Measurements from ENCODE around the gene PAFAH1B1. TPM values are rescaled to one million over a fixed set of nuclear protein-coding genes. Genes with fewer than 3 reads are reported as not detected.

PAFAH1B1 gene
- total and polyA plus RNA-seq, 2 experiments from 2014 or later = 69.9 to 71.7 TPM

DNA sequence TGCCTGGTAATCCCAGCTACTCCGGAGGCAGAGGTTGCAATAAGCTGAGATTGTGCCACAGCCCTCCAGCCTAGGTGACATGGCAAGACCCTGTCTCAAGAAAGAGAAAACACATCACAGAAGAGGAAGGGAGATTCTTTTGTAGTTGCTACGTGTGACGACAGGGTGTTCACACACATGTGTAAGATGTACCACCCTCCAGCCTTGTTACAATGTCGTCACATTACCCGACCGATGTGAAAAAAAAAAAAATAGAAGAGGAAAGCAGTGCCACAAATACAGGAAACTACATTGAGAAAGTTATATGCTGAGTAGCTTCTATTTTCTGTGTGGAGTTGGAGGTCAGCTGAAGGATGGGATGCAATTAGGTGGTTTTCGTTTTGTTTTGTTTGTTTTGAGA is 62.1 kb downstream of the PAFAH1B1 start:
- peaks cover 2% of the 10 kb centered on the region; the same call in 1 of the 3 replicates for H3K9me3 Mint-ChIP-seq
- ATAC-seq = no peak
- peaks cover 5% of the 10 kb centered on the region for H3K27me3 Mint-ChIP-seq (ENCODE audit: insufficient read depth, low read depth, poor library complexity)
- H3K27ac ChIP-seq (ENCODE audit: low read depth) = peak overlapping the region; percentile 66; the same call in 1 of the 2 replicates
- no peaks in the 10 kb centered on the region for H3F3A ChIP-seq (replicated peaks; ENCODE audit: low read depth)
- H2AFZ ChIP-seq = no peak overlapping the region
- no peak overlapping the region for H3K4me3 Mint-ChIP-seq
- no peak for TF ChIP-seq EZH2phosphoT487 (IDR thresholded peaks at IDR 0.05; ENCODE audit: unreplicated experiment)
- no peak for TF ChIP-seq ZNF114 (CRISPR knock-in tag; IDR thresholded peaks at IDR 0.05)
- no peak for TF ChIP-seq STAT1 (IDR thresholded peaks at IDR 0.05; ENCODE audit: unreplicated experiment)
- no peak overlapping the region for H3K4me2 ChIP-seq
- H3K4me1 ChIP-seq (ENCODE audit: insufficient read depth) = no peaks in the 10 kb centered on the region
- H3K27ac Mint-ChIP-seq = peak overlapping the region; percentile 22; the same call in 1 of the 2 replicates
- H3K79me2 ChIP-seq (replicated peaks; ENCODE audit: insufficient read depth) = peaks cover 98% of the 10 kb centered on the region
- H3K36me3 Mint-ChIP-seq (ENCODE audit: low read depth) = peaks cover 32% of the 10 kb centered on the region
- no peak overlapping the region for H3K4me3 ChIP-seq
- no peaks in the 10 kb centered on the region for H3K9me2 ChIP-seq (ENCODE audit: insufficient read depth)
- peaks cover 6% of the 10 kb centered on the region for H3K36me3 ChIP-seq (ENCODE audit: insufficient read depth)
- DNase-seq (ENCODE audit: low spot score) = no peak
- peaks cover 40% of the 10 kb centered on the region for H4K20me1 ChIP-seq (replicated peaks; ENCODE audit: insufficient read depth)
- H3K27me3 ChIP-seq (ENCODE audit: insufficient read depth) = no peaks in the 10 kb centered on the region
- no peaks in the 10 kb centered on the region for H3K4me1 Mint-ChIP-seq

DNA sequence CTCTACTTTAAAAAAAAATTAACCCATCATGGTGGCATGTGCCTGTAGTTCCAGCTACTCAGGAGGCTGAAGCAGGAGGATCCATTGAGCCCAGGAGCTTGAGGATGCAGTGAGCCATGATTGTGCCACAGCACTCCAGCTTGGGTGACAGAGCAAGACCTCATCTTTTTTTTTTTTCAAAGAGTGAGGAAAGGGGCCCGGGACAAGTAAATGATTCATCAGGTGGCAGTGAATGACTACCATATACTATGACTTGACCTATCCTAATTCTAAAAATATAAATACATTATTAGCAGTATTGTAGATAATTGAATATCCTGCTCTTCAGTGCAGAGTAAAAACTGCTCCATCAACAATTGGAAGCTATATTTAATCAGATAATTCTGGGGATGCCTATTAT is 62.8 kb downstream of the PAFAH1B1 start:
- H3K4me1 ChIP-seq (ENCODE audit: insufficient read depth) = no peaks in the 10 kb centered on the region
- no peaks in the 10 kb centered on the region for H3K9me3 Mint-ChIP-seq
- H3F3A ChIP-seq (replicated peaks; ENCODE audit: low read depth) = no peaks in the 10 kb centered on the region
- no peak overlapping the region for H2AFZ ChIP-seq
- H3K27me3 ChIP-seq (ENCODE audit: insufficient read depth) = no peaks in the 10 kb centered on the region
- no peak for ATAC-seq
- peaks cover 40% of the 10 kb centered on the region for H4K20me1 ChIP-seq (replicated peaks; ENCODE audit: insufficient read depth)
- no peak for DNase-seq (ENCODE audit: low spot score)
- H3K4me3 ChIP-seq = no peak overlapping the region
- peaks cover 31% of the 10 kb centered on the region for H3K36me3 Mint-ChIP-seq (ENCODE audit: low read depth)
- H3K79me2 ChIP-seq (replicated peaks; ENCODE audit: insufficient read depth) = peaks cover 98% of the 10 kb centered on the region
- no peak overlapping the region for H3K27ac Mint-ChIP-seq
- no peak overlapping the region for H3K4me3 Mint-ChIP-seq
- H3K4me1 Mint-ChIP-seq = no peaks in the 10 kb centered on the region
- no peaks in the 10 kb centered on the region for H3K9me2 ChIP-seq (ENCODE audit: insufficient read depth)
- H3K27me3 Mint-ChIP-seq (ENCODE audit: insufficient read depth, low read depth, poor library complexity) = peaks cover 5% of the 10 kb centered on the region
- H3K27ac ChIP-seq (ENCODE audit: low read depth) = 0 out of 2 replicates have a peak overlapping the region, but pooled peaks have one; percentile 48
- H3K36me3 ChIP-seq (ENCODE audit: insufficient read depth) = peaks cover 6% of the 10 kb centered on the region
- no peak overlapping the region for H3K4me2 ChIP-seq
- TF ChIP-seq STAT1 (IDR thresholded peaks at IDR 0.05; ENCODE audit: unreplicated experiment) (no peak), ZNF331 (CRISPR knock-in tag; IDR thresholded peaks at IDR 0.05; ENCODE audit: low read depth) (no peak), EZH2 (IDR thresholded peaks at IDR 0.05; ENCODE audit: low read depth, unreplicated experiment) (no peak), ZNF114 (CRISPR knock-in tag; IDR thresholded peaks at IDR 0.05) (no peak), EZH2phosphoT487 (IDR thresholded peaks at IDR 0.05; ENCODE audit: unreplicated experiment) (no peak), POLR2AphosphoS5 (IDR thresholded peaks at IDR 0.05; ENCODE audit: low read depth) (no peak)
- TF ChIP-seq, protein P1, sequence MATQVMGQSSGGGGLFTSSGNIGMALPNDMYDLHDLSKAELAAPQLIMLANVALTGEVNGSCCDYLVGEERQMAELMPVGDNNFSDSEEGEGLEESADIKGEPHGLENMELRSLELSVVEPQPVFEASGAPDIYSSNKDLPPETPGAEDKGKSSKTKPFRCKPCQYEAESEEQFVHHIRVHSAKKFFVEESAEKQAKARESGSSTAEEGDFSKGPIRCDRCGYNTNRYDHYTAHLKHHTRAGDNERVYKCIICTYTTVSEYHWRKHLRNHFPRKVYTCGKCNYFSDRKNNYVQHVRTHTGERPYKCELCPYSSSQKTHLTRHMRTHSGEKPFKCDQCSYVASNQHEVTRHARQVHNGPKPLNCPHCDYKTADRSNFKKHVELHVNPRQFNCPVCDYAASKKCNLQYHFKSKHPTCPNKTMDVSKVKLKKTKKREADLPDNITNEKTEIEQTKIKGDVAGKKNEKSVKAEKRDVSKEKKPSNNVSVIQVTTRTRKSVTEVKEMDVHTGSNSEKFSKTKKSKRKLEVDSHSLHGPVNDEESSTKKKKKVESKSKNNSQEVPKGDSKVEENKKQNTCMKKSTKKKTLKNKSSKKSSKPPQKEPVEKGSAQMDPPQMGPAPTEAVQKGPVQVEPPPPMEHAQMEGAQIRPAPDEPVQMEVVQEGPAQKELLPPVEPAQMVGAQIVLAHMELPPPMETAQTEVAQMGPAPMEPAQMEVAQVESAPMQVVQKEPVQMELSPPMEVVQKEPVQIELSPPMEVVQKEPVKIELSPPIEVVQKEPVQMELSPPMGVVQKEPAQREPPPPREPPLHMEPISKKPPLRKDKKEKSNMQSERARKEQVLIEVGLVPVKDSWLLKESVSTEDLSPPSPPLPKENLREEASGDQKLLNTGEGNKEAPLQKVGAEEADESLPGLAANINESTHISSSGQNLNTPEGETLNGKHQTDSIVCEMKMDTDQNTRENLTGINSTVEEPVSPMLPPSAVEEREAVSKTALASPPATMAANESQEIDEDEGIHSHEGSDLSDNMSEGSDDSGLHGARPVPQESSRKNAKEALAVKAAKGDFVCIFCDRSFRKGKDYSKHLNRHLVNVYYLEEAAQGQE (IDR thresholded peaks at IDR 0.05; ENCODE audit: unreplicated experiment) = no peak
- TF ChIP-seq, protein P2, sequence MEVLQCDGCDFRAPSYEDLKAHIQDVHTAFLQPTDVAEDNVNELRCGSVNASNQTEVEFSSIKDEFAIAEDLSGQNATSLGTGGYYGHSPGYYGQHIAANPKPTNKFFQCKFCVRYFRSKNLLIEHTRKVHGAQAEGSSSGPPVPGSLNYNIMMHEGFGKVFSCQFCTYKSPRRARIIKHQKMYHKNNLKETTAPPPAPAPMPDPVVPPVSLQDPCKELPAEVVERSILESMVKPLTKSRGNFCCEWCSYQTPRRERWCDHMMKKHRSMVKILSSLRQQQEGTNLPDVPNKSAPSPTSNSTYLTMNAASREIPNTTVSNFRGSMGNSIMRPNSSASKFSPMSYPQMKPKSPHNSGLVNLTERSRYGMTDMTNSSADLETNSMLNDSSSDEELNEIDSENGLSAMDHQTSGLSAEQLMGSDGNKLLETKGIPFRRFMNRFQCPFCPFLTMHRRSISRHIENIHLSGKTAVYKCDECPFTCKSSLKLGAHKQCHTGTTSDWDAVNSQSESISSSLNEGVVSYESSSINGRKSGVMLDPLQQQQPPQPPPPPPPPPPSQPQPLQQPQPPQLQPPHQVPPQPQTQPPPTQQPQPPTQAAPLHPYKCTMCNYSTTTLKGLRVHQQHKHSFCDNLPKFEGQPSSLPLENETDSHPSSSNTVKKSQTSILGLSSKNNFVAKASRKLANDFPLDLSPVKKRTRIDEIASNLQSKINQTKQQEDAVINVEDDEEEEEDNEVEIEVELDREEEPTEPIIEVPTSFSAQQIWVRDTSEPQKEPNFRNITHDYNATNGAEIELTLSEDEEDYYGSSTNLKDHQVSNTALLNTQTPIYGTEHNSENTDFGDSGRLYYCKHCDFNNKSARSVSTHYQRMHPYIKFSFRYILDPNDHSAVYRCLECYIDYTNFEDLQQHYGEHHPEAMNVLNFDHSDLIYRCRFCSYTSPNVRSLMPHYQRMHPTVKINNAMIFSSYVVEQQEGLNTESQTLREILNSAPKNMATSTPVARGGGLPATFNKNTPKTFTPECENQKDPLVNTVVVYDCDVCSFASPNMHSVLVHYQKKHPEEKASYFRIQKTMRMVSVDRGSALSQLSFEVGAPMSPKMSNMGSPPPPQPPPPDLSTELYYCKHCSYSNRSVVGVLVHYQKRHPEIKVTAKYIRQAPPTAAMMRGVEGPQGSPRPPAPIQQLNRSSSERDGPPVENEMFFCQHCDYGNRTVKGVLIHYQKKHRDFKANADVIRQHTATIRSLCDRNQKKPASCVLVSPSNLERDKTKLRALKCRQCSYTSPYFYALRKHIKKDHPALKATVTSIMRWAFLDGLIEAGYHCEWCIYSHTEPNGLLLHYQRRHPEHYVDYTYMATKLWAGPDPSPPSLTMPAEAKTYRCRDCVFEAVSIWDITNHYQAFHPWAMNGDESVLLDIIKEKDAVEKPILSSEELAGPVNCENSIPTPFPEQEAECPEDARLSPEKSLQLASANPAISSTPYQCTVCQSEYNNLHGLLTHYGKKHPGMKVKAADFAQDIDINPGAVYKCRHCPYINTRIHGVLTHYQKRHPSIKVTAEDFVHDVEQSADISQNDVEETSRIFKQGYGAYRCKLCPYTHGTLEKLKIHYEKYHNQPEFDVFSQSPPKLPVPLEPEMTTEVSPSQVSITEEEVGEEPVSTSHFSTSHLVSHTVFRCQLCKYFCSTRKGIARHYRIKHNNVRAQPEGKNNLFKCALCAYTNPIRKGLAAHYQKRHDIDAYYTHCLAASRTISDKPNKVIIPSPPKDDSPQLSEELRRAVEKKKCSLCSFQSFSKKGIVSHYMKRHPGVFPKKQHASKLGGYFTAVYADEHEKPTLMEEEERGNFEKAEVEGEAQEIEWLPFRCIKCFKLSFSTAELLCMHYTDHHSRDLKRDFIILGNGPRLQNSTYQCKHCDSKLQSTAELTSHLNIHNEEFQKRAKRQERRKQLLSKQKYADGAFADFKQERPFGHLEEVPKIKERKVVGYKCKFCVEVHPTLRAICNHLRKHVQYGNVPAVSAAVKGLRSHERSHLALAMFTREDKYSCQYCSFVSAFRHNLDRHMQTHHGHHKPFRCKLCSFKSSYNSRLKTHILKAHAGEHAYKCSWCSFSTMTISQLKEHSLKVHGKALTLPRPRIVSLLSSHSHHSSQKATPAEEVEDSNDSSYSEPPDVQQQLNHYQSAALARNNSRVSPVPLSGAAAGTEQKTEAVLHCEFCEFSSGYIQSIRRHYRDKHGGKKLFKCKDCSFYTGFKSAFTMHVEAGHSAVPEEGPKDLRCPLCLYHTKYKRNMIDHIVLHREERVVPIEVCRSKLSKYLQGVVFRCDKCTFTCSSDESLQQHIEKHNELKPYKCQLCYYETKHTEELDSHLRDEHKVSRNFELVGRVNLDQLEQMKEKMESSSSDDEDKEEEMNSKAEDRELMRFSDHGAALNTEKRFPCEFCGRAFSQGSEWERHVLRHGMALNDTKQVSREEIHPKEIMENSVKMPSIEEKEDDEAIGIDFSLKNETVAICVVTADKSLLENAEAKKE (CRISPR knock-in tag; IDR thresholded peaks at IDR 0.05) = no peak
- TF ChIP-seq, protein P3, sequence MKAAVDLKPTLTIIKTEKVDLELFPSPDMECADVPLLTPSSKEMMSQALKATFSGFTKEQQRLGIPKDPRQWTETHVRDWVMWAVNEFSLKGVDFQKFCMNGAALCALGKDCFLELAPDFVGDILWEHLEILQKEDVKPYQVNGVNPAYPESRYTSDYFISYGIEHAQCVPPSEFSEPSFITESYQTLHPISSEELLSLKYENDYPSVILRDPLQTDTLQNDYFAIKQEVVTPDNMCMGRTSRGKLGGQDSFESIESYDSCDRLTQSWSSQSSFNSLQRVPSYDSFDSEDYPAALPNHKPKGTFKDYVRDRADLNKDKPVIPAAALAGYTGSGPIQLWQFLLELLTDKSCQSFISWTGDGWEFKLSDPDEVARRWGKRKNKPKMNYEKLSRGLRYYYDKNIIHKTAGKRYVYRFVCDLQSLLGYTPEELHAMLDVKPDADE (IDR thresholded peaks at IDR 0.05) = no peak

Measured in GM23338 (cell line).